HG03432 (cell line): ENCODE results near the gene GNPDA2.
"Not testable (repeated sequence)": the region's sequence is repeated elsewhere in the genome, so short reads cannot be mapped to it uniquely, and the experiment has no call there.

Source experiments
- ATAC-seq: cut with Tn5 transposase; IDR thresholded peaks from one replicate; pipeline ENCODE4 v1.9.1; 2021; ENCODE audit warnings: mild to moderate bottlenecking, moderate library complexity; ENCODE audit not compliant: unreplicated experiment

The GNPDA2 gene

DNA sequence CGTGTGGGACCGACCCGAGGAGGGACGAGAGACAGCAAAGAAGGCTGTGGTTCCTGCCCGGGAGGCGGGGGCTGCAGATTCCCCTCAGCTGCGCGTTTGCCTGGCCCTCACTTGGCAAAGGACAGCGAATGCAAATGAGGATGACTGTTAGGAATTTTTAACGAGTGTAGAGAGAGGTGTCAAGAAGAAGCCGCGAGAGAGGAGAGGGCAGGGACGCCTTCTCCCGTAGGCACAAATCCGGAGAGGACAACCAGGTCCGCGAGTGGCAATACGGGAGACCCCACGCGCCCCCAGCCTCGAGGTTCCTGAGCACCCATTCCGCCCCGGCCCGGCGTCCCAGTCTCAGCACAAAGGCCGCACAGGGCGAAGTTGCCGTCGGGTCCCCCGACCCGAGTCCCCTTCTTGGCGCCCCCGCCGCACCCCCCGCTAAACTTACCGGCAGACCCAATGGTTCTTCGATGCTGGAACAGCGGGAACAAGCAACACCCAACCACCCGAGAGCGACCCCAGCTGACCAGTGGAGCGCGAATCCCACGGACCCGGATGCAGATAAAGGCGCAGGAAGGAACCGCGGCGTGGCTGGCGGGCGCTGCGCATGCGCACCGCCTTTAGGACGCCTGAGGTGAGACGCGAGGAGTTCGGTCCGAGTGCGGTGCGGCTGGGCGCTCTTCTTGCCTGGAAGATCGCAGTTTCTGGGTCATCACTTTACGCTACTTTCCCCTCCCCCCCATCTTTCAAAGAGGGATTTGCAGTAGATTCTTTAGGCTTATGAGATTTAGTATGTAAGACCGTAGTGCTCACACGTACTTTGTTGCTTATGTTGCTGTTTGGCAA is at the start of gene GNPDA2:
GNPDA2 (minus strand) TSS at position 519 of the 834 bp plus-strand sequence. CDS start 4,349 bp downstream, outside the sequence.
- peak; percentile 94 for ATAC-seq

DNA sequence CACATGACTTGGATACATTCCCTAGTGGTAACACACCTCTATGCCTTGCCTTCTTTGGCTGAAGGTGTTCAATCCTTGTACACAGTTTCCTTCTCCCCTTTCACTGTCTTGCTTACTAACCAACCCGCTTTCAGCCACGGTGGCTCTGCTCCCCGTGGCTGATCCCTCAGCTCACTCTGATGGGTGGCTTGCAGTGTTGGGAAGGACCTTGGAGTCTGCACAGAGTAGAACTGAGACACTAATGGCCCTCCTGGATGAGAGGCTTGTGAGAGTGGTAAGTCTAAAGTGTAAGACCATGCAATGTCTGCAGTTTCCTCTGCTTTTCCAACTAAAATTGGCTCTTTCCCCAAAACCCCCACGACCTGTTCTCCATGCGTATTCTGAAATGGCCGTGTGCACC is 46.0 kb upstream of the GNPDA2 start:
- no peak for ATAC-seq

- no peak for ATAC-seq
Measured at GRCh38 chr4:44771789-44772188, 45.4 kb upstream of the GNPDA2 start.

GRCh38 chr4:44766453-44766852 is 40.1 kb upstream of the GNPDA2 start:
- no peak for ATAC-seq

- ATAC-seq: no peak
Measured at GRCh38 chr4:44765116-44765515, 38.8 kb upstream of the GNPDA2 start.

GRCh38 chr4:44761306-44761705 is 35.0 kb upstream of the GNPDA2 start:
- no peak for ATAC-seq

DNA sequence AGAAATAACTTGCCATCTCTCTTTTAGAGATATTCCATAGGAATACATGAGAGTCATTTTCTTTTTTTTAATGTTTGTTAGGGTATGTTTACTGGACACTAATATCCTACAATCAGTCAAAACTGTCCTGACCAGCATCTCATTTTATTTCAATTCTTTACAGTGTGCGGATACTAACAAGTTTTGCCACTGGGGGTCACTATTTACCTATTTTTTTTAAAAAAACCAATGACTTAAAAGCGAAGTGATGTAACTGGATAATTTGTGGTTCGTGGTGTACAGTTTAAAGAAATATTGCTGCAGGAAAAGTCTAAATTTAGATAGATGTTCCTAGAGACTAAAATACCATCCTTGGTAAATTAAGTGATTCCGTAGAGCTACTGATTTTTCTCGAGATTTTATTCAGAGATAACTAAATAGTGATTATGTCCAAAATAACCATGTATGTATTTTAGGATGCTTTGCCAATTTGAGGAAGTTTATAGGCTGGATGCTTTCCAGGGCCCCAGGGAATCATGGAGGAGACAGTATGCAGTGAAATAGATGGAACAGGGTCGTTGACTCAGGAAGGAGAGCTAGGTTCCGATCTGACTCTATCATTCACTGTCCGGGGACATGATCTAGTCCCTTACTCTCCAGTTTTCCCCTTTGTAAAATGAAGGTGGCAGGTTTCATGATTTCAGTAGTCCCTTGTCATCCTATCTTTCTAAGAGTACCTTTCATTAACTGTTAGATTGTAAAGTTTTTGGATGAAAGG is 34.0 kb upstream of the GNPDA2 start:
- ATAC-seq: peak; percentile 80

DNA sequence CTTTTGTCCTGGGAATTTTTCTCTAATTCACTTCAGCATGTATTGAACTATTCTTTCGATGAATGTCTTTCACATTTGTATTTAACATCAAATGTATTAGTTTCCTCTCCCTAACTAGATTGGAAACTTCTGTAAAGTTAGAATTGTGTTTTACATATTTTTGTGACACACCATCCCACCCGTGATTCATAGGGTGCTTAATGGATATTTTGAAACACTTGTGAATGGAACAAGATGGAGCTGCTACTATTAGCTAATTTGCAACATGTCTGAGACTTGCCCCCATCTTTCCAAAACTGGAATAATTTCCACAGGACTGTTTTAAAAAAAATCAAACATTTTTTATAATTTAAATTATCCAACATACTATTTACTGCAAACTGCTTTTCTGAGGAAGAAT is 30.2 kb upstream of the GNPDA2 start:
- ATAC-seq: no peak

DNA sequence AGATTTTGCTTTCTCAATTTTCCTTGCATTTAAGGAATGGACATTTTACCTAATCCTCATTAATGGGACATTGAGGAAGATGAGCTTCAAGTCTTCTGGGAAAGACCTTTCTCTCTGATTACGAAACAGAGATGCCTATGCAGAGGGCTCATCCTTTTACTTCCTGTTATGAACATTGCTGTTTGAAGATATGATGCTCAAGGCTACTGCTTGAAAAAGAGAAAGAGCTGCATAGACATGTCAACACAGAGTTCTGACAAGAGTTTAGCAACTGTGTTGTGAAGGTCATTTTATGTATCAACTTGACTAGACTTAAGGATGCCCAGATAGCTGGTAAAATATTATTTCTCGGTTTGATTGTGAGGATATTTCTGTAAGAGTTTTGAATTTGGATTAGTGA is 13.8 kb upstream of the GNPDA2 start:
- no peak for ATAC-seq

- ATAC-seq: peak; percentile 82
Measured at GRCh38 chr4:44738615-44739014, 12.3 kb upstream of the GNPDA2 start.

DNA sequence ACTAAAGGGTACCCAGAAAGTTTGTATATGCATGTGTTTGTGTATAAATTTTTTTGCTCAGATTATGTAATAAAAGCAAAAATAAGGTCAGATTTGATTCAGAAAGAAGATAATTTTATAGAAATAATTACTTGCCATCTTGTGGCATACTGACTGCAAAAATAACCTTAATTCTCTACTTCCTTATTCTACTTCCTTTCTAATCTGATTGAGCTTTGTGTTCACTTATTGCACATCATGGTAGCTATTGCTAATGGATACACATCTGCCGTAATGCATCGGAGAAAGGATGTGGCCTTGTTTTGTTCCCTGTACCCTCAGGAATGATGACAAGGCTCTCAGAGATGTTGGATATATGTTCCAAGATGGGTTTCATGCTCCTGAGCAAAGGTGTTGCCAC is 10.5 kb upstream of the GNPDA2 start:
- no peak for ATAC-seq

GRCh38 chr4:44728694-44729093 is 2.3 kb upstream of the GNPDA2 start:
- not testable (repeated sequence) for ATAC-seq

- ATAC-seq: no peak
Measured at GRCh38 chr4:44727471-44727870, 1.1 kb upstream of the GNPDA2 start.

- ATAC-seq: no peak
Measured at GRCh38 chr4:44725726-44726037, 674 bp downstream of the GNPDA2 start.

DNA sequence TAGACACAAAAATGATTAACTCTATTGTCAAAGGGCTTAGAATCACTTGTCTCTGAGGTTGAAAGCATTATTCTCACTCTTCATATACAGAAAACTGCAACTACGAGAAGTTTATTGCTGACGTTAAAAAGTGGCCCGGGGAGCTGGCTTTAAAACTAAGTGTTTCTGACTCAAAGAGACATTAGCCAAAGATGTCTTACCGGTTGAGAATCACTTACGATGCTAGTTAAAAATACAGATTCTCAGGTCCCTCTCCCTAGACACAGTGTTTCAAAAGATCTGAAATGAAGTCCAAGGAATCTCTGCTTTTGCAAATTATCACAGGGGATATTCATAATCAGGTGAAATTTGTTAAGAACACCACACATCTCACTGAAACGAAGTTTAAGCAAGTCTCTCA is 1.2 kb downstream of the GNPDA2 start:
- ATAC-seq: no peak

DNA sequence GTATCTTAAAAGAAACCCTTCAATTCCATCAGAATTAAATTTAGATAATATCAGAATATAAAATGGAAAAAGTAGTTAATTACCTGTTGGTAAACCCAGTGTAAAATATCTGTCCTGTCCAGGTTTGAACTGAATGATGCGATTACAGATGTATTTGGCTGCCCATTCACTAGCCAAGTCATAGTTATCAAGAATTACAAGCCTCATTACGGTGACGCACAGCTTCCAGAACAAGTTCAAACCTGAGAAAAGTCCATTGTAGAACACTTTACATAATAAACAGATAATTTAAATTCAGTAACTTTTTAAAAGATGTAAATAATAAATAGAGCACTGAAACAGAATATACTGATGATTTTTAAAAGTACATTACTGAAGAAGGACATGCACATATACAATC is 4.4 kb downstream of the GNPDA2 start:
- no peak for ATAC-seq

DNA sequence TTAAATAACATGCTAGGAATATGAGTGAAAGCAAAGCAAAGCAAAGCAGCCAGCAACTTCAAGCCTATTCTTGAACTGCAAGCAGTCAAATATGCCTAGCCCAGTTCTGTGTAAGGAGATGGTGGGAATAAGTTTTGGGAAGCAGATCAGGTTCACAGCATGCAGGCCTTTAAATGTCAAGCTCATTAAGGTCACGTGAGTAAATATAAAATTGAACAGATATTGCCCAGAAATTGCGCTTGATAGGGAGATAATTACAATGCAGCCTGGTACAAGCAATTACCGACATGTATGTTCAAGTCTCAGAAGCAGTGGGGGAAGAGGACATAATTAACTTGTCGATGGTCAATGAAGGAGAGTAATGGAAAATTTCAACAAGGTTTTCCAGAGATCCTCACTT is 6.0 kb downstream of the GNPDA2 start:
- ATAC-seq: no peak

DNA sequence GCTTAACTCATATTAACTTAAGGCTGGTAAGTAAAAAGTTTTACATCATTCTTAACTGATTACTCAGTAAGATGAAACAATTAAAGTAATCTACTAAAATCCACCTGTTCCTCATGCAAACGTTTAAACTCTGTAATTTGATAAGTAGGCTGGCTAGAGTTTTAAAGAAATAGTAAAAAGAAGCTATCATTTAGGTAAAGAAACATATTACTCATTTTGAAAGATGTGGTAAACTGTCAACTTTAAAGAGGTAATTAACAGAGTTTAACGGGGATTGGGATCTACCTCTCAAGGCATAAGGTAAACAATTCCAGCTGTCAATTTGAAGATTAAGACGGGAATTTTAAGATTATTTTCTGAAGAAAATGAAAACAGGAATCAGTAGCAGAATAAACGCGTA is 9.8 kb downstream of the GNPDA2 start:
- ATAC-seq: no peak

GRCh38 chr4:44713125-44713524 is 13.2 kb downstream of the GNPDA2 start:
- no peak for ATAC-seq

- ATAC-seq: no peak
Measured at GRCh38 chr4:44704673-44705072, 21.7 kb downstream of the GNPDA2 start.

- no peak for ATAC-seq
Measured at GRCh38 chr4:44701037-44701436, 25.3 kb downstream of the GNPDA2 start.

- no peak for ATAC-seq
Measured at GRCh38 chr4:44700427-44700826, 25.9 kb downstream of the GNPDA2 start.
